HCT116 (cell line): ENCODE results near the gene BICD1. TPM values are rescaled to one million over a fixed set of nuclear protein-coding genes. Genes with fewer than 3 reads are reported as not detected.

Experiments used
- ATAC-seq: fragments of 200-7000 bp; cut with Tn5 transposase; 2 replicates; pipeline ENCODE4 v1.9.1; 2020; ENCODE audit warnings: mild to moderate bottlenecking, moderate library complexity
- BruUV-seq: library from RNA; stranded (reverse); fragments of 400-500 nt; replicated peaks from 2 replicates; lab custom pipeline; 2021; lab: Mats Ljungman, UMichigan
- CTCF ChIA-PET: fragments of 300-600 bp; sonication (Branson Sonifier 250); formaldehyde crosslinking; loops from one replicate; lab custom pipeline; 2021; ENCODE audit warnings: antibody characterized with exemption; lab: Charles Lee
- POLR2A ChIA-PET: fragments of 300-600, 350-600 bp; sonication (Branson Sonifier 250); formaldehyde crosslinking; loops from one replicate; lab custom pipeline; 2021; ENCODE audit warnings: antibody characterized with exemption; lab: Charles Lee
- RAD21 ChIA-PET, 2 experiments: fragments of 300-600 bp; sonication (Branson Sonifier 250); formaldehyde crosslinking; loops; one replicate each; lab custom pipeline; 2023; ENCODE audit warnings: low total read pairs in 2 of 2; ENCODE audit not compliant: uncharacterized antibody in 2 of 2, unreplicated experiment in 2 of 2, low non-redundant PET in 1 of 2; lab: Charles Lee
- DNase-seq: peaks from one replicate; pipeline ENCODE4 v3.0.0-alpha.2; 2010; ENCODE audit warnings: low read depth, low spot score
- H2AFZ ChIP-seq: fragments of 200-600 bp; shearing (Covaris generic), sonication (generic); 2 replicates; pipeline ENCODE4 v1.6.1; 2017; ENCODE audit warnings: low read depth, mixed run types, mixed read lengths, antibody characterized with exemption, low read length; ENCODE audit not compliant: poor library complexity, severe bottlenecking
- H3K27ac ChIP-seq: 2 replicates; pipeline ENCODE4 v1.5.1; 2012; ENCODE audit warnings: low read depth, low read length
- H3K27me3 ChIP-seq: fragments of 200-600 bp; sonication (generic); 2 replicates; pipeline ENCODE4 v1.6.1; 2016; ENCODE audit warnings: mixed run types, low read length, mixed read lengths; ENCODE audit not compliant: insufficient read depth
- H3K36me3 ChIP-seq, 2 experiments: fragments of 200-500 bp in 1 of 2; fragments of 200-600 bp in 1 of 2; sonication (Bioruptor generic) in 1 of 2; sonication (generic) in 1 of 2; 2 replicates each; pipeline versions ENCODE4 v1.5.1 to v1.6.1; 2014 to 2016; ENCODE audit warnings: low read length in 2 of 2, inconsistent platforms in 1 of 2, mixed read lengths in 1 of 2, mixed run types in 1 of 2; ENCODE audit not compliant: insufficient read depth in 2 of 2, control insufficient read depth in 1 of 2
- H3K4me1 ChIP-seq, 2 experiments: fragments of 200-600 bp in 1 of 2; sonication (generic) in 1 of 2; 2 replicates each; pipeline versions ENCODE4 v1.5.1 to v1.6.1; 2012 to 2017; ENCODE audit warnings: low read length in 2 of 2, inconsistent platforms in 1 of 2, mild to moderate bottlenecking in 1 of 2, mixed read lengths in 1 of 2, mixed run types in 1 of 2, moderate library complexity in 1 of 2; ENCODE audit not compliant: insufficient read depth in 2 of 2, control insufficient read depth in 1 of 2
- H3K4me2 ChIP-seq: fragments of 200-600 bp; sonication (generic); 2 replicates; pipeline ENCODE4 v1.6.1; 2017; ENCODE audit warnings: mixed run types, low read length, mixed read lengths
- H3K4me3 ChIP-seq, 2 experiments: fragments of 200-600 bp in 1 of 2; sonication (generic) in 1 of 2; replicated peaks in 1 of 2; 2 replicates each; pipeline ENCODE4 v1.5.1; 2011 to 2016; ENCODE audit warnings: low read length in 2 of 2, control low read depth in 1 of 2, low read depth in 1 of 2, mild to moderate bottlenecking in 1 of 2, mixed read lengths in 1 of 2, mixed run types in 1 of 2
- H3K79me2 ChIP-seq: fragments of 200-600 bp; sonication (generic); 2 replicates; pipeline ENCODE4 v1.6.1; 2017; ENCODE audit warnings: mild to moderate bottlenecking, mixed run types, low read length, moderate library complexity, mixed read lengths; ENCODE audit not compliant: insufficient read depth
- H3K9ac ChIP-seq: fragments of 200-600 bp; sonication (generic); 2 replicates; pipeline ENCODE4 v1.6.1; 2016; ENCODE audit warnings: low read length, mixed read lengths
- H3K9me2 ChIP-seq: fragments of 200-600 bp; sonication (generic), shearing (Covaris generic); 2 replicates; pipeline ENCODE4 v1.6.1; 2017; ENCODE audit warnings: mixed run types, mild to moderate bottlenecking, moderate library complexity; ENCODE audit not compliant: insufficient read depth
- H3K9me3 ChIP-seq, 2 experiments: fragments of 200-500 bp in 1 of 2; fragments of 200-600 bp in 1 of 2; sonication (Bioruptor generic) in 1 of 2; sonication (generic) in 1 of 2; 2 replicates each; pipeline ENCODE4 v1.6.1; 2014 to 2017; ENCODE audit warnings: low read length in 2 of 2, mixed read lengths in 2 of 2, inconsistent platforms in 1 of 2, low read depth in 1 of 2, mild to moderate bottlenecking in 1 of 2, mixed run types in 1 of 2, moderate library complexity in 1 of 2; ENCODE audit not compliant: control insufficient read depth in 1 of 2, insufficient read depth in 1 of 2
- H4K20me1 ChIP-seq: fragments of 200-600 bp; sonication (generic), shearing (Covaris generic); 2 replicates; pipeline ENCODE4 v1.6.1; 2017; ENCODE audit warnings: mixed run types, mild to moderate bottlenecking, moderate library complexity; ENCODE audit not compliant: insufficient read depth
- ATF3 ChIP-seq: IDR thresholded peaks from 2 replicates; pipeline ENCODE4 v1.6.1; 2012
- CTCF ChIP-seq, 3 experiments: fragments of 200-600 bp in 1 of 3; sonication (generic) in 1 of 3; IDR thresholded peaks in 2 of 3; conservative IDR thresholded peaks in 1 of 3; 2 replicates each; pipeline ENCODE4 v1.5.1; 2012 to 2017; ENCODE audit warnings: low read depth in 2 of 3, low read length in 2 of 3, antibody characterized with exemption in 1 of 3, borderline replicate concordance in 1 of 3, control low read depth in 1 of 3, mild to moderate bottlenecking in 1 of 3, mixed read lengths in 1 of 3, mixed run types in 1 of 3, moderate library complexity in 1 of 3; ENCODE audit not compliant: insufficient read depth in 1 of 3
- EGR1 ChIP-seq: IDR thresholded peaks from 2 replicates; pipeline ENCODE4 v1.6.1; 2012; ENCODE audit warnings: low read depth
- EZH2 ChIP-seq: fragments of 200-600 bp; sonication (generic); IDR thresholded peaks from 2 replicates; pipeline ENCODE4 v1.6.1; 2017; ENCODE audit warnings: antibody characterized with exemption, mixed run types
- FOSL1 ChIP-seq: IDR thresholded peaks from 2 replicates; pipeline ENCODE4 v1.6.1; 2012; ENCODE audit warnings: low read depth
- JUND ChIP-seq: IDR thresholded peaks from 2 replicates; pipeline ENCODE4 v1.6.1; 2012
- POLR2A ChIP-seq: IDR thresholded peaks from 2 replicates; pipeline ENCODE4 v1.7.0; 2011; ENCODE audit warnings: borderline replicate concordance; ENCODE audit not compliant: insufficient read depth, insufficient read length; ENCODE audit errors: extremely low read depth
- RAD21 ChIP-seq: IDR thresholded peaks from 2 replicates; pipeline ENCODE4 v1.6.1; 2012; ENCODE audit warnings: low read depth, mild to moderate bottlenecking
- REST ChIP-seq: IDR thresholded peaks from 2 replicates; pipeline ENCODE4 v1.6.1; 2012; ENCODE audit warnings: low read depth
- SP1 ChIP-seq: IDR thresholded peaks from 2 replicates; pipeline ENCODE4 v1.6.1; 2012; ENCODE audit warnings: low read depth
- SRF ChIP-seq: IDR thresholded peaks from 2 replicates; pipeline ENCODE4 v1.6.1; 2012; ENCODE audit warnings: low read depth
- ZFX ChIP-seq: fragments of 450-650 bp; IDR thresholded peaks from 2 replicates; pipeline ENCODE4 v1.6.1; 2017
- ZNF274 ChIP-seq: fragments of 200-500 bp; sonication (Bioruptor generic); IDR thresholded peaks from 2 replicates; pipeline ENCODE4 v1.6.1; 2014; ENCODE audit warnings: mild to moderate bottlenecking, low read depth, low read length, inconsistent platforms
- intact Hi-C: fragments of 100-400 bp; cut with micrococcal nuclease; formaldehyde crosslinking; loops from 2 replicates; pipeline ENCODE4 v1.10.0; 2022
- total RNA-seq: library from RNA; stranded (reverse); gene quantifications from one replicate; pipeline ENCODE4 v1.2.1, GENCODE V29; 2021; ENCODE audit not compliant: unreplicated experiment

Gene BICD1
- total RNA-seq, 1 experiment from 2014 or later: 32.5 TPM

- Histone ChIP-seq H3K4me3 (no peak overlapping the region), H3K9ac (no peak overlapping the region), H4K20me1 (no peaks in the 10 kb centered on the region; the same call in 1 of the 2 replicates), H3K27ac (no peak overlapping the region), H3K9me2 (no peaks in the 10 kb centered on the region), H3K36me3 (0 out of 4 replicates have a peak, but pooled peaks cover 0 to 4% of the 10 kb centered on the region in 2 experiments), H3K9me3 (no peaks in the 10 kb centered on the region), H3K27me3 (no peaks in the 10 kb centered on the region), H3K4me1 (no peaks in the 10 kb centered on the region), H3K79me2 (0 out of 2 replicates have a peak, but pooled peaks cover 11% of the 10 kb centered on the region), H2AFZ (no peak overlapping the region), H3K4me2 (no peak overlapping the region)
- ChIA-PET CTCF (no interaction called here), POLR2A (no interaction called here), RAD21 (no interaction called here)
- intact Hi-C loops: no loop called here
- BruUV-seq: no TSS peak
- DNase-seq (no peak), ATAC-seq (no peak)
- TF ChIP-seq FOSL1 (no peak), JUND (no peak), RAD21 (no peak), POLR2A (no peak), EGR1 (no peak), ZFX (no peak), ZNF274 (no peak), SP1 (no peak), REST (no peak), ATF3 (no peak), CTCF (IDR thresholded peaks at IDR 0.05 in 2 of 3, conservative IDR thresholded peaks at IDR 0.05 in 1 of 3; ENCODE audit: borderline replicate concordance in 1 of 3, insufficient read depth in 1 of 3, low read depth in 2 of 3, low read length in 2 of 3) (no peak), SRF (no peak), EZH2 (no peak)
These were observed 51.9 kb downstream of the BICD1 start for GRCh38 chr12:32158525-32158924.
